RWPE1 (cell line): Measurements from ENCODE around the gene DAAM2.

Experiments
- CTCF ChIA-PET: fragments of 350-600 bp; sonication (Branson Sonifier 250); formaldehyde crosslinking; extraction: SDS; loops from one replicate; lab custom pipeline; 2021; lab: Yijun Ruan, JAX
- POLR2A ChIA-PET: fragments of 400-600 bp; formaldehyde crosslinking; extraction: SDS; loops from one replicate; lab custom pipeline; 2020; ENCODE audit warnings: antibody characterized with exemption; ENCODE audit not compliant: low non-redundant PET; lab: Yijun Ruan, JAX
- DNase-seq: peaks from one replicate; pipeline ENCODE4 v3.0.0; 2012; ENCODE audit warnings: low spot score
- H3K27ac ChIP-seq: fragments of 450-650 bp; 2 replicates; pipeline ENCODE4 v1.5.1; 2017
- TF ChIP-seq, protein P1 (sequence below): fragments of 450-650 bp; conservative IDR thresholded peaks from 2 replicates; pipeline ENCODE4 v1.5.1; 2017; ENCODE audit warnings: low read depth, mild to moderate bottlenecking

The DAAM2 gene

DNA sequence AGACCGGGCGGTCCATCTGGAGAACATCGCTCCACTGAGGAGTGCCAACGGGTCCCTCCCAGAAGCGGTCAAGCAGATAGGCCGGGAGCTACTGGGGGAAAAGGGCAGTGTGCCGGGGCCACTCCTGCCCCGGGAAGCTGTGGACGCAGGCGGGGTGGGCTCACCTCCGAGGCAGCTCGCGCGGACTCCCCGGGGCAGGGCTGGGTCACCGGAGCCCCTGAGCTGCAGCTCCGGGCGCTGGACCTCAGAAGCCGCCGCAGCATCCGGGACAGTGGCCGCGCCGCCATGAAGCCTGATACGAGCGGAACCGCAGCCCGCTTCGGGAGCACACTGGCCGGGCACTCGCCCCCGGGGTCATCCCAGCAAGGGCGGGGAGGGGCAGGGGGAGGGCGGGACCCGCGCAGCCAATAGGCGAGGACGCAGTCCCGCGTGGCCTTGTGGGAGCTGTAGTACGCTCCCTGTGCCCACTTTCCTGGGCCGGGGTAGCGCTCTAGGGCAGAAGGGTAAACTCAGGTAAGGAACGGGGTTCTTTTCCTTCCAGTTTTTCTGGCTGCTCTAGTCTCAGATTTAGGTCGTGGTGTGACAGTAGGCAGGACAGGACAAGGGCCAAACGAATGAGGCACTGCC, 142.1 kb downstream of the DAAM2 start, which contains the start of gene MOCS1:
Gene MOCS1 (minus strand): TSS at position 332 of the 627 bp plus-strand sequence. CDS start 45 bp downstream, at position 287.
- TF ChIP-seq, protein P1, sequence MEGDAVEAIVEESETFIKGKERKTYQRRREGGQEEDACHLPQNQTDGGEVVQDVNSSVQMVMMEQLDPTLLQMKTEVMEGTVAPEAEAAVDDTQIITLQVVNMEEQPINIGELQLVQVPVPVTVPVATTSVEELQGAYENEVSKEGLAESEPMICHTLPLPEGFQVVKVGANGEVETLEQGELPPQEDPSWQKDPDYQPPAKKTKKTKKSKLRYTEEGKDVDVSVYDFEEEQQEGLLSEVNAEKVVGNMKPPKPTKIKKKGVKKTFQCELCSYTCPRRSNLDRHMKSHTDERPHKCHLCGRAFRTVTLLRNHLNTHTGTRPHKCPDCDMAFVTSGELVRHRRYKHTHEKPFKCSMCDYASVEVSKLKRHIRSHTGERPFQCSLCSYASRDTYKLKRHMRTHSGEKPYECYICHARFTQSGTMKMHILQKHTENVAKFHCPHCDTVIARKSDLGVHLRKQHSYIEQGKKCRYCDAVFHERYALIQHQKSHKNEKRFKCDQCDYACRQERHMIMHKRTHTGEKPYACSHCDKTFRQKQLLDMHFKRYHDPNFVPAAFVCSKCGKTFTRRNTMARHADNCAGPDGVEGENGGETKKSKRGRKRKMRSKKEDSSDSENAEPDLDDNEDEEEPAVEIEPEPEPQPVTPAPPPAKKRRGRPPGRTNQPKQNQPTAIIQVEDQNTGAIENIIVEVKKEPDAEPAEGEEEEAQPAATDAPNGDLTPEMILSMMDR: no peak
- DNase-seq: peak; percentile 78
- ChIA-PET CTCF (interaction anchor here (0.6 to 1.1 kb wide), 2 partner anchors 47 to 1068 kb away, joined by 5 read pairs; no protein-coding TSS in a partner anchor), POLR2A (no interaction called here)
- H3K27ac ChIP-seq: no peak within 1 kb of the TSS

DNA sequence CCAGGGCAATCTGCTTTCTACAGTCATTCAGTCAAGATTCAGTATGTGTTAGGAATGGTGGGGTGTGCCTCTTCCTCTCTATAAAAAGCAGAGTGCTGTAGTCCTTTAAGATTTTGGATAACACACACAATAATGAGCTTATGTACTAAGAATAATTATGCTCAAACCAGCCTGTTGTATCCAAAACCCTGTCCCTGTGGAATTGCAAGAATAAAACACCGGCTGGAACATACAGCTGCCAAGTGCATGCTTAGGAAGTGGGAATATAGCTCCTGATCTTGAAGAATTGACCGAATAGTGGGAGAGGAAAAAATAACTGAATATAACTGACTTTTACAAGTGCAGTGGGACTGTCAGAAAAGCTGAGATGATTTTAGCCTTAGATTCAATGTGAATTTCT, 143.1 kb downstream of the DAAM2 start:
- CTCF ChIA-PET: interaction anchor here (0.6 kb wide), 1 partner anchor 70 kb away, joined by 4 read pairs; no protein-coding TSS in a partner anchor
- POLR2A ChIA-PET: no interaction called here
- TF ChIP-seq, protein P1: no peak
- H3K27ac ChIP-seq: no peak overlapping the region
- no peak for DNase-seq

DNA sequence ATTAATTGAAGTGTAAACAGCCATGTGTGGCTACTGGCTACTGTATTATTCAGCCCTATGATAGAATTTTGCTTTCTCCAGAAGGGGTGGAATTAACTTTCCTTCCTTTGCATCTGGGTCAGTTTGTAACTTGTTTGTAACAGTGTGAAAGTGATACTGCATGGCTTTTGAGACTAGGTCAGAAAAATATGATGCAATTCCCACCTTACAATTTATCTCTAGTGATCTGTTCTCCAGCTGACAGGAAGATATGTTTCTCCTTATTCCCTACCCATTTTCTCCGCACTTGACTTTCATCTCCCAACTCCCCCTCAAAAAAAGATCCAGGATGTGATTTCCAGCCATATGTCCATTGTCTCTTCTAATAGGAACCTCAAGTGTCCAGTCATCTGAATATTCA, 144.7 kb downstream of the DAAM2 start:
- DNase-seq: no peak
- H3K27ac ChIP-seq: no peak overlapping the region
- POLR2A ChIA-PET: no interaction called here
- CTCF ChIA-PET: no interaction called here
- TF ChIP-seq, protein P1: no peak

DNA sequence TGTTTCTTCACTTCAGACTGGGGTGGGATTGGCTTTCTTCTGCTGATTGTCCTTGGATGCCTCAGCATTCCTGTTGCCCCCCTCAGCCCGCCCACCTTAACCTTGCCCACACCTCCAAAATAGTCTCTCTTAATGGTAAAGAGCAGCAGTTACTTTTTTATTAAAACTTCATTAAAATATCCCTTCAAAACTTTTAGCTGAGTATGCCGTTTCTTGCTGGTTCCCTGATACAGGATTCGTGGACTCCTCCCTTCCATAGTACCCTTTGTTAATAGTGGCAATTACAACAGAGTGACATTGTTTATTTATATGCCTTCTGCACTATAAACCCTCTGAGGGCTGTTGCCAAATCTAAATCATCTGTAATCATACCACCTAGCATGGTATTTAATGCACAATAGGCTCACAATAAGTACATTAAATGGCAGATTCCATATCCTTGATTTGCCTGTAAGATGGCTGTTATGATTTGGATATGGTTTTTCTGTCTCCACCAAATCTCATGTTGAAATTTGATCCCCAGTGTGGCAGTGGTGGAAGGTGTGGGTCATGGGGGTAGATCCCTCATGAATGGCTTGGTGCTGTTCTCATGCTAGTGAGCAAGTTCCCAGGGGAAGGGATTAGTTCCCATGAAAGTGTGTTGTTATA, 145.6 kb downstream of the DAAM2 start:
- ChIA-PET CTCF (no interaction called here), POLR2A (no interaction called here)
- TF ChIP-seq, protein P1: no peak
- no peak for DNase-seq
- H3K27ac ChIP-seq: no peak overlapping the region

DNA sequence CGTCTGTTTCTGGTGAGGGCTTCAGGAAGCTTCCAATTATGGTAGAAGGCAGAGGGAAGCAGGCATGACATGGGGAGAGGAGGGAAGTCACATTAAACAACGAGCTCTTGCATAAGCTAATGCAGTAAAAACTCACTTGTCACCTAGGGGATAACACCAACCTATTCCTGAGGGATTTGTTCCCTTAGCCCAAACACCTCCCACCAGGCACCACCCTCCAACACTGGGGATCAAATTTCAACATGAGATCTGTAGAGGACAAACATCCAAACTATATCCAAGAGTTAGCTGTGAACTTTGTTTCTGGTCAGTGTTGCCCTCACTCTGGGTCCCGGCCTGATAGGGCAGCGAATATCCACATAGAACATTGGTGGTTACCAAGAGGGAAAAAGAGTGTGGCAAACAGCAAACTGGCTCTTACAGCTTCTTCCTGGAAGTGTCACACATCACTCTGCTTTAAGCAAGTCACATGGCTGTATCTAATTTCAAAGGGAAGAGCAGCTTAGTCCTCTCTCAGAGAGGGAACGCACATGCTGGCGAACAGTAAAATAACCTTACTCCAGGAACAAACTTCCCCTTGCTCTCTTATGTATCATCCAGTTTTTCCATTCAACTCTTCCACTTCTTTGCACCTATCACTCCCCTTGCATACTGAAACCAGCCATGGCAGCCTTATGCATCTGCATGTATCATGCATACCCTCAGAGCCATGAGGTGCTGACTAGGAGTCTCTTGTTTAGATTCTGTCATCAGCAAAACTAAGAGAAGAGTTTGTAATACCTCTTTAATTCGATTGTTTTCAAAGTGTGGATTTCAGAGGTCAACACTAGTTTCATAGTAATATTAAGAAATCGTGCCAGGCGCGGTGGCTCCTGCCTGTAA, 146.8 kb downstream of the DAAM2 start:
- ChIA-PET CTCF (interaction anchor here (0.7 kb wide), 1 partner anchor 60 kb away, joined by 3 read pairs; no protein-coding TSS in a partner anchor), POLR2A (no interaction called here)
- no peak overlapping the region for H3K27ac ChIP-seq
- TF ChIP-seq, protein P1: no peak
- no peak for DNase-seq

DNA sequence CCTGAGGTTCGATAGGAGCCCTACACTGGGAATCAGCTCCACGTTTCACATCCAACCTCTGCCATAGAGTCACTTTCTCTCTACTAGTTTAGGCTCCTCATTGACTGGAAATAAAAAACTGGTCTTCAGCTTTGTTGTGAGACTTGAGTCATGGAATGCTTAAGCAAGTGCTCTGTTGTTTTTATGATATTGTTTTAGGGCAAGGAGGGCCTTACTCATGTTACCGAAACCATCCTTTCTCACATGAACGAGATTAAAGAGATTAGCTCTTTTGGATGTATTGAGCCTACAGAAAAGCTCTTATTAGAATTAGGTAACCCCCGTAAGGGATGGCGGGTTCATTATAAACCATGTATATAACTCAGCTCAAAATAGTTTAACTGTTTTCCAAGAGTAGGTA, 149.0 kb downstream of the DAAM2 start:
- CTCF ChIA-PET: interaction anchor here (0.7 kb wide), 1 partner anchor 354 kb away, joined by 3 read pairs; no protein-coding TSS in a partner anchor
- POLR2A ChIA-PET: no interaction called here
- TF ChIP-seq, protein P1: no peak
- no peak overlapping the region for H3K27ac ChIP-seq
- DNase-seq: no peak
